ENCODE measurements around the gene C1orf52. TPM values are rescaled to one million over a fixed set of nuclear protein-coding genes. Genes with fewer than 3 reads are reported as not detected.

Gene C1orf52
- total and polyA plus RNA-seq, 8 donors = 18.0 to 66.4 (median 54.6) TPM

- TF ChIP-seq, protein P1, sequence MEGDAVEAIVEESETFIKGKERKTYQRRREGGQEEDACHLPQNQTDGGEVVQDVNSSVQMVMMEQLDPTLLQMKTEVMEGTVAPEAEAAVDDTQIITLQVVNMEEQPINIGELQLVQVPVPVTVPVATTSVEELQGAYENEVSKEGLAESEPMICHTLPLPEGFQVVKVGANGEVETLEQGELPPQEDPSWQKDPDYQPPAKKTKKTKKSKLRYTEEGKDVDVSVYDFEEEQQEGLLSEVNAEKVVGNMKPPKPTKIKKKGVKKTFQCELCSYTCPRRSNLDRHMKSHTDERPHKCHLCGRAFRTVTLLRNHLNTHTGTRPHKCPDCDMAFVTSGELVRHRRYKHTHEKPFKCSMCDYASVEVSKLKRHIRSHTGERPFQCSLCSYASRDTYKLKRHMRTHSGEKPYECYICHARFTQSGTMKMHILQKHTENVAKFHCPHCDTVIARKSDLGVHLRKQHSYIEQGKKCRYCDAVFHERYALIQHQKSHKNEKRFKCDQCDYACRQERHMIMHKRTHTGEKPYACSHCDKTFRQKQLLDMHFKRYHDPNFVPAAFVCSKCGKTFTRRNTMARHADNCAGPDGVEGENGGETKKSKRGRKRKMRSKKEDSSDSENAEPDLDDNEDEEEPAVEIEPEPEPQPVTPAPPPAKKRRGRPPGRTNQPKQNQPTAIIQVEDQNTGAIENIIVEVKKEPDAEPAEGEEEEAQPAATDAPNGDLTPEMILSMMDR (IDR thresholded peaks at IDR 0.05) = no peak
- ATAC-seq (no peak), DNase-seq (no peak)
- no peak overlapping the region for H3K27ac ChIP-seq
- no peaks in the 10 kb centered on the region for H3K27me3 ChIP-seq
- intact Hi-C loops (cut with DNase I) = no loop called here
- H3K4me1 ChIP-seq = no peaks in the 10 kb centered on the region
- no peaks in the 10 kb centered on the region for H3K9me3 ChIP-seq
- H3K4me3 ChIP-seq = no peak overlapping the region
- no peaks in the 10 kb centered on the region for H3K36me3 ChIP-seq
These were observed 51.0 kb downstream of the C1orf52 start for GRCh38 chr1:85208488-85208887.

DNA sequence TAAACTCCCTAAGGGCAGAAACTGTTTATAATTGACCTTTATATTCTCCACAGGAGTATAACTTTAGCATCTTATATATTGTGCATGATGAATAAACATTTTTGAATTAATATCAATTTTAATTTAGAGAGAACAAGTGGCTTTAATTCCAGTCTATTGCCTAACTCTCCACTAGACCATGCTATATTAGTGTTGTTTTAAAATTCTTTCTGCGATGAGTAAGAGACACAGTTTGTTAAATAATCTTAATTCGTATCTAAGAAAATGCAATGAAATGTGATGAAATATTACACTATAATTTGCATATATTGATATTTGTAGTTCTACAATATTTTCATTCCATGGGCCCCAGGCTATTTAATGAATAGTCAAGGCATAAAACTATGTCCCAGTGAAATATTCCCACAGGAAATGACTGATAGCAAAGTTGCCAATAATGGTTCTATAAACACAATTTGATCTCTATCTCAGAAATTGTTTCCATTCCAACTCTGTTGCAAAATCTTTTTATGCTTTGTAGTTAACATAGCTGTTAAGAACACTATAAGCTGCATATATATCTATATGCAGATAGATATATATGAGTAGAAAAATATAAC is 55.8 kb downstream of the C1orf52 start:
- Histone ChIP-seq H3K36me3 (no peaks in the 10 kb centered on the region), H3K27ac (no peak overlapping the region), H3K9me3 (no peaks in the 10 kb centered on the region), H3K4me1 (peaks cover 0 to 12% of the 10 kb centered on the region in 2 donors), H3K27me3 (peaks cover 0 to 41% of the 10 kb centered on the region in 2 donors), H3K4me3 (no peak overlapping the region)
- no peak for DNase-seq
- TF ChIP-seq, protein P1 (IDR thresholded peaks at IDR 0.05) = no peak
- intact Hi-C loops (cut with DNase I) = no loop called here
- no peak for ATAC-seq

GRCh38 chr1:85202864-85203255 is 56.6 kb downstream of the C1orf52 start:
- ATAC-seq = no peak

DNA sequence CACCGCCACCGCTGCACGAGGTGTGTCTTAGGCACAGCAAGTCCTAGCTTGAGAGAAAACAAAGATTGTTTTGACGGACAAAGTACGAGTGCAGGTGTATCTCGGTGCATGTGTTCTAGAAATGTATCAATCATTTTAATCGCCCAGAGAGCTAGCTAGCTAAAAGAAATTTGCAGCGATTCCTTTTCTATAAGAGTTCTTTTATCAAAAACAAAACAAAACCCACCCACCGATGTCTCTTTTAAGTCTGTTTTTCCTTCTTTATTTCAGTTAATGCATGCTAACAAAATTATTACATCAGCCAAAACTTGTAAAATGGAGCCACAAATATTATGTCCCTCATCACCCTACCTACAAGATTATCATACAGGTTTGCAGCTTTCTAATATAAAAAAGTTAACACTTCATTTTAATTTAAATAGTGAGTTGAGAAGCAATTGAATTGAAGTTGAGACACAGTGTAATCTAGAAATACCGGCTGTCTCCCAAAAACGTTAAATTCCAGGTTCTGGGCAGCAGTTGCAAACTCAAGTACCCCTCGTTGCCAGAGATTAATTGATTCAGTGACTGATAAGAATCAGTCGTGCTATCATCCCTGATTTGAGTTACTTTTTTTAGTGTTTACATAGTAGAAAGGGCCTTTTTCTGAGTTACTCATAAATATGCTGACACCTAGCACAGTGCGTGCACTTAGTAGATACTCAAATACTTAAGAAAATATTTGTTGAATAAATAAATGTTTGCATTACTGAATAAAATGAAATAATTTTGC is 57.2 kb downstream of the C1orf52 start:
- Histone ChIP-seq H3K9me3 (no peaks in the 10 kb centered on the region), H3K4me3 (peak overlapping the region; percentile 69 to 72), H3K27ac (peak overlapping the region; percentile 88 to 94), H3K36me3 (no peaks in the 10 kb centered on the region), H3K4me1 (peaks cover 0 to 12% of the 10 kb centered on the region in 2 donors), H3K27me3 (peaks cover 0 to 41% of the 10 kb centered on the region in 2 donors)
- intact Hi-C loops (cut with DNase I) = no loop called here
- peak; percentile 4 for ATAC-seq
- DNase-seq = no peak
- TF ChIP-seq, protein P1 (IDR thresholded peaks at IDR 0.05) = no peak

More at GRCh38 chr1:85202864-85203255, 56.6 kb downstream of the C1orf52 start:
- Histone ChIP-seq H3K4me3 (no peak overlapping the region), H3K36me3 (no peaks in the 10 kb centered on the region), H3K9me3 (no peaks in the 10 kb centered on the region), H3K4me1 (peaks cover 0 to 12% of the 10 kb centered on the region in 2 donors), H3K27ac (no peak overlapping the region), H3K27me3 (peaks cover 0 to 41% of the 10 kb centered on the region in 2 donors)
- no peak for DNase-seq
- intact Hi-C loops (cut with DNase I) = no loop called here
- TF ChIP-seq, protein P1 (IDR thresholded peaks at IDR 0.05) = no peak

GRCh38 chr1:85201340-85202091 is 57.9 kb downstream of the C1orf52 start:
- peaks cover 0 to 41% of the 10 kb centered on the region in 2 donors for H3K27me3 ChIP-seq
- H3K4me3 ChIP-seq = peak overlapping the region; percentile 69 to 72
- H3K4me1 ChIP-seq = peaks cover 0 to 12% of the 10 kb centered on the region in 2 donors
- ATAC-seq (peak; percentile 84), DNase-seq (peak; percentile 71 to 89 (median 80))
- H3K9me3 ChIP-seq = no peaks in the 10 kb centered on the region
- no peaks in the 10 kb centered on the region for H3K36me3 ChIP-seq
- intact Hi-C loops (cut with DNase I) = no loop called here
- TF ChIP-seq, protein P1 (IDR thresholded peaks at IDR 0.05) = no peak
- peak overlapping the region; percentile 88 to 94 for H3K27ac ChIP-seq
